NOMO-1 (cell line): ENCODE measurements around the gene ZNF195.
A peak's percentile ranks its signal among the peaks of the same experiment; 100 is the strongest.
"Not testable (repeated sequence)": the region's sequence is repeated elsewhere in the genome, so short reads cannot be mapped to it uniquely, and the experiment has no call there.

Source experiments
- DNase-seq, 2 experiments: peaks; one replicate each; lab custom pipeline; 2025; ENCODE audit not compliant: unreplicated experiment in 2 of 2; lab: John Stamatoyannopoulos, UW

The ZNF195 gene

GRCh38 chr11:3378426-3379423, at the start of gene ZNF195:
TSS of gene ZNF195 (minus strand) at chr11:3379146. CDS start at chr11:3379040, 106 bp downstream.
- peak; percentile 95 to 97 for DNase-seq

- DNase-seq: not testable (repeated sequence)
Measured at GRCh38 chr11:3428076-3428475, 49.1 kb upstream of the ZNF195 start.

DNA sequence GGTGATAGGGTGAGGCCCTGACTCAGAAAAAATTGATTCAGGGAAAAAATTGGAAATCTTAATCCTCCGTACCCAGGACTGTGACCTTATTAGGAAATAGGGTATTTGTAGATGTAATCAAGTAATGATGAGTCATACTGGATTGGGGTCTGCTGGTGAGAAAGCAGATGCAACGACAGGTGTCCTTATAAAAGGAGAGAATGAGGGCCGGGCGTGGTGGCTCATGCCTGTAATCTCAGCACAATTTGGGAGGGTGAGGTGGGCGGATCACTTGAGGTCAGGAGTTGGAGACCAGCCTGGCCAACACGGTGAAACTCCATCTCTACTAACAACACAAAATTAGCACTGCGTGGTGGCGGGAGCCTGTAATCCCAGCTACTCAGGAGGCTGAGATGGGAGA, 47.6 kb upstream of the ZNF195 start:
- not testable (repeated sequence) for DNase-seq

- DNase-seq: not testable (repeated sequence)
Measured at GRCh38 chr11:3423928-3424327, 45.0 kb upstream of the ZNF195 start.

DNA sequence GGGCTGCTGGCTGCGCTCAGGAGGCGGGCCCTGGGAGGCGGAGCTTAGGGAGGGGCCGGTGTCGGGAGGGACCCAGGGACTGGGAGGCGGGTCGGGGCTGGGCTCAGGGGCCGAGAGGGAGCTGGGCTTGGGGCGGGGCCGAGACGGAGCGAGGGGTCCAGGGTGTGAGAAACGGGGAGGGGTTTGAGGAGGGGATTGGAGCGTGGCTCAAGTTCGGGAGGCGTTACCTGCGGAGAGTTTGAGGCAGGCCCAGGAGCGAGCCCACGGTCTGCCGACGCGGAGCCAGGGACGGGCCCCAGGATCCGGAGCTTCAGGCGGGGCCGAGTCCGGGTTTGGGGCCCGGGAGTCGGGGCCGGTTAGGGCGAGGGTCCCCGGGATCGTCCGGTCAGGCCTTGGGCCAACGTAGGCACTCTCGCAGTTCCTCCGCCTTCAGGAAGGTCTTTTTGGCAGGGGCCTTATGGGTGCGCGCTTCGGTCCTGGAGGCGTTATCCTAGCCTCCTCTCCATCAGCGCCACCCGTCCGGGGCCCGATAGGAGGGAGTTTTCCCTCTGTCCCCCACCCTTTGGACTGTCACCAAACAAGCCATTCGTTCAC, 44.3 kb upstream of the ZNF195 start:
- peak in 1 of 2 experiments; percentile 36 for DNase-seq

DNA sequence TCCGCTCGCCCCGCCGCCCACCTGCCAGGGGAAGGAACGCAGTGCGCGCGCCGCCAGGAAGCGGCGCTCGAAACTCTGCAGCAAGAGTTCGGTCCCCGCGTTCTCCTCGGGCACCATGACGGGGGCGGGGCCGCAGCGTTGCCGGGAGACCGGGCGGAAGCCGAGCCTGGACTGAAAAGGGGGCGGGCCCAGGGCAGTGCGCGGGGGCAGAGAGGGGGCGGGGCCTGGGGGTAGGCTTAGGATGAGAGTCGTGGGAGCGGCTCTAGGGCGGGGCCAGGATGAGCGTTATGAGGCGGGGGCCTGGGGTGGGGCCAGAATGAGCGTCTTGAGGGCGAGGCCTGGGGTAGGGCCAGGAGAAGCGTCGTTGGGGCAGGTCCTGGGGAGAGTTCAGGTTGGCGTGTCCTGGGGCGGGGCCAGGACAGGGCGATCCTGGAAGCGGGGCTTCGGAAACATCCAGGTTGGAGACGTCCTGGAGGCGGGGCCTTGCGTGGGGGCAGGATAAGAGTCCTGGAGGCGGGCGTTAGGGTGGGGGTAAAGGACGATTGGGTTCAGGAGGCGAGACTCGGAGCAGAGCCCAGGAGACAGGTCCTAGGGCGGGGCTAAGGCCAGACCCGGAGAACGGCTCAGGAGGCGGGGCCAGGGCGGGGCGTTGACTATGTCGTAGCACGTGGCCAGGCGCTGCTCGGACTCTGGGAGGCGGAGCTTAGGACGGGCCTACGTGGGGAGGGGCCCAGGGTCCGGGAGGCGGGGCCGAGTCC, 43.6 kb upstream of the ZNF195 start:
- DNase-seq: peak; percentile 96 to 97

DNA sequence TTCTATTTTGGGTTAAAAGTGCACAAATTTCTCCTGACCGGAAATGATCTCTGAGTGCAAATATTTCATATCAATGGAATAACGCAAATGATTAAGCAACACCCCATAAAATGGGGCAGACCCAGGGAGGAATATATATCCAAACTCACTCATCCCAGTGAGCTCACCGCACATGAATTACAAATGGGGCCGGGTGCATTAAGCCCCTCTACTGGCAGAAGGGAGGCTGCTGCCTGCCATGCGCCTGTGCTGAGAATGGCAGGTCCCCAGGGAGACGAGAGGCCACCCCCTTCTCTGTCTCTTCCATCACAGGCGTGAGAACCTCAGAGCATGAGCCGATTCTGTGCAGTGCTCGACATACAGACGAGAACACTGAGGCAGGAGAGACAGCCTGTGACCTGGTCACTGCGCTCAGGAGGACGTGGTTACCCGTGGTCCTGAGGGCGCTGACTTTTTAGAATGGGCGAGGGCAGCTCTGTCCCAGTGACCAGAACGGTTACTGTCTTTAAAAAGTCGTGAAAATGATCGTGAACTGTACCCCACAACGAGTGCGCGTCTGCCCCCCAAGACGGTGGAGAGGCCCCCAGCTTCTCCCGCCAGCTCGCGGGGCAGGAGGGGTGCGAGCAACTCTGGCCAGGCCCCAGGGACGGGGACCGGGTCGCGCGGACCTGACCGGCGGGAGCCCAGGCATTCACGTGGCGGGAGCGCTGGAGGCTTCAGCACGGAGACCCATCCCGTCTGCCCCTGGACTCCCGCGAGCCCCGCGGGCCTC, 42.8 kb upstream of the ZNF195 start:
- DNase-seq: not testable (repeated sequence)

- DNase-seq: not testable (repeated sequence)
Measured at GRCh38 chr11:3420281-3421042, 41.5 kb upstream of the ZNF195 start.

DNA sequence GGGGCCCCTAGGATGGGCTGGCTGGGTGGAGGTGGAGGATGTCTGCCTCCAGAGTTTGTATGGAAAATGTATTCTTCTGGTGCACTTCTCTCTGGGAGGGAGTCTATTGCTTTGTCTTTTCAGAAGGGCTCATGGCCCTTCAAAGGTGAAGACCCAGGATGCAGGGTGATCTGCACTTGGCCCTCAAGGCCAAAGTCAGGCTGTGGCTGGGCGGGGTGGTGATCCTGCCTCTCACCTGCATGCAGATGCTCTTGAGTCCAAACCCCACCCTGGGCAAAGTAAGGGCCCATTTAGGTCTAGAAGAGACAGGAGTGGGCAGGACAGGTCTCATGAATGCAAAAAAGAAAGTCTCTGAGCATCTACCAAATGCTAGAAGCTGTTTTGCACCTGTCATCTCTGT, 40.5 kb upstream of the ZNF195 start:
- not testable (repeated sequence) for DNase-seq

DNA sequence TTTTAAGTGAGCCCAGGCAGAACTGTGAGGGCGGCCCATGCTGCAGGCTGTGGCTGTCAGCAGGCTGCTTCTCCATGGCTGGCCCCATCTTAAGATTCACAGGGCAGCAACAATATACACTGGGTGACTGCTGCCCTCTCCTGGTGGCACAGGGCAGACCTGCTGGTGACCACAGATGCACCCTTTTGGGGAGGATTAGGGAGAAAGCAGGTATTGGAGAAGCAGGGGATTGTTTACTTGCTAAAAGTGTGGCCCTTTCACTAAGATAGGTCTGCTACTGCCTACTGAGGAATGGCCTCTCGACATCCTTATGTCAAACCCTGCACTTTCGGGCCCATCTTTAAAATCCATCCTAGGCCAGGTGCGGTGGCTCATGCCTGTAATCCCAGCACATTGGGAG, 38.1 kb upstream of the ZNF195 start:
- peak in 1 of 2 experiments; percentile 36 for DNase-seq

DNA sequence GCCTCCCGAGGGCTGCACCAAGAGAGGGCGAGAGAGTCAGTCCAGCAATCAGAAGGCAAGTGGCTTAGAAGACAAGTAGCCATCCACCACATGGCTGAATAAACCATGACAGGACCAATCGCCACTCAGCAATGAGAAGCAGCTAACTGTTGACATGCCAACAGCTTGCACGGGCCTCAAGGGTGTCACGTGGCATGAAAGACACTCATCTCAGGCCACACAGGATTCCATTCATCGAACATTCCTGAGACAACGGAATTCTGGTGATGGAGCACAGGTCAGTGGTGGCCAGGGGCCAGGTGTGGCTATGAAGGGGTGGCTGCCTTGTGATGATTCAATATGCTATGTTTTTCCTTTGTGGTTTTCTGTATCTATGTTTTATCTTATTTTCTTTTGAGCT, 36.4 kb upstream of the ZNF195 start:
- not testable (repeated sequence) for DNase-seq

- not testable (repeated sequence) for DNase-seq
Measured at GRCh38 chr11:3413666-3414065, 34.7 kb upstream of the ZNF195 start.

DNA sequence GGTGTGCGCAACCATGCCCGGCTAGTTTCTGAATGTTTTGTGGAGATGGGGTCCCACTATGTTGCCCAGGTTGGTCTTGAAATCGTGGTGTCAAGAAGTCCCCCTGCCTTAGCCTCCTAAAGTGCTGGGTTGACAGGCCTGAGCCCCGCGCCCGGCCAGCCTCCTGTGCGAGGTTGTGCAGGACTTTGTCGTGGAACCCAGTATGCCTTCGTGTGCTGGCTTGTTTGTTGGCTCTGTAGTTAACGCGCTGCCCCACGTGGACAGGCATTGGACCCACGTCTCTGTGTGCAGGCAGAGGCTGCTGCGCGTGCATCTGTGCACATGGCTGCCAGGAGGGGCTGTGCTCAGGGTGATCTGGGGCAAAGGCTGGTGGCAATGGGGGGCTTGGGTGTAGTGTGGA, 33.9 kb upstream of the ZNF195 start:
- DNase-seq: no peak

GRCh38 chr11:3408722-3409121, 29.8 kb upstream of the ZNF195 start:
- peak; percentile 17 to 27 for DNase-seq

DNA sequence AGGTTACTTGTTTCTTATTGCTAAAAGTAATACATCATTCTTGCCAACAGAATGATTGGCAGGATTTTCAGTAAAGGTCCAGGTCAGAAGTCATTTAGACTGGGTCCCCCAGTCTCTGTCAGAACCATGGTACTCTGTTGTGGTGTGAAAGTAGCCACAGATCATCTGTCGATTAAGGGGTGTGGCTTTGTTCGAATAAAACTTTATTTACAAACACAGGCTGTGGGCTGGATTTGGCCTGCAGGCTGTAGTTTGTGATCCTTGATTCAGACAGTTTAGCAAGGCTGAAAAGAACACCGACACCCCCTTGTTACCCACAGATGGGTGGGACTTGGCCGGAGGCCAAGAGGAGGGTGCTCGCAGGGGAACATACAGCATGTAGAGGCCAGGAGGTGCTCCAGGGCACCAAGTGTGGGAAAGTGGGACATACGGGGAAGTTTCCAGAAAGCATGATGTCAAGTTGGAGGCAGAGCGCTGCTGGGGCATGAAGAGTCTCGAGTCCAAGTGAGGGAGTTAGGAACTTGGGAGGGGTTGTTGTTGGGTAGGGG, 29.2 kb upstream of the ZNF195 start:
- DNase-seq: not testable (repeated sequence)

- DNase-seq: not testable (repeated sequence)
Measured at GRCh38 chr11:3406937-3407336, 28.0 kb upstream of the ZNF195 start.

DNA sequence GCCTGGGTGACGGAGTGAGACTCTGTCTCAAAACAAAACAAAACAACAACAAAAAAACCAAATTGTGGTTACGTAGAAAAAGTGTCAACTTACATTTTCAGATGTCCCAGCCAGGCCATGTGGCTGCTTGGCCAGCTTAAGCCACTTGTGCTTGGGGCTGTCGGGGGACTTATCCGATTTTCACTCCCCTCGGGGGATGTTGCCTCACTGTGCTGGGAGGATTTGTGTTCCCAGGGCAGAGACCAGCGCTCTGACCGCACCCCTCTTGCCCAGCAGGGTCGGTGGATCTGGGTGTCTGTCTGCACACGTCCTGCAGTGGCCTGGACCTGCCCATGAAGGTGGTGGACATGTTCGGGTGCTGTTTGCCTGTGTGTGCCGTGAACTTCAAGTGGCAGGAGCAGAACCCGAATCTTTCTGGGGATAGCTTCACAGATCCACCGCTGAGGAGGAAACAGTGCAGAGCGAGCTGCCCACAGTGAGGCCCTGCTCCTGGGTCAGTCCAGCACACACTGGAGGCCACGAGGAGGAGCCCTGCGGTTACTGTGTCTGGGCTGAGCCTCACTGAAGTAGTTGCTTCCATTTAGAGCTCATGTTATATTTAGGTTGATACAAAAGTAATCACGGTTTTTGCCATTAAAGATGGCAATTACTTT, 27.4 kb upstream of the ZNF195 start:
- not testable (repeated sequence) for DNase-seq

GRCh38 chr11:3404076-3404925, 25.4 kb upstream of the ZNF195 start:
- peak; percentile 5 to 29 for DNase-seq
